WTC11 (cell line): Measurements from ENCODE around the gene PCBD2. TPM values are rescaled to one million over a fixed set of nuclear protein-coding genes. Genes with fewer than 3 reads are reported as not detected.
"Not testable (repeated sequence)": the region's sequence is repeated elsewhere in the genome, so short reads cannot be mapped to it uniquely, and the experiment has no call there.

Source experiments
- ATAC-seq: fragments of 200-7000 bp; cut with Tn5 transposase; 2 replicates; pipeline ENCODE4 v1.10.0; 2021; ENCODE audit warnings: mild to moderate bottlenecking, moderate library complexity
- CTCF ChIA-PET: fragments of 300-600 bp; sonication (Branson Sonifier 250); formaldehyde crosslinking; loops from one replicate; lab custom pipeline; 2021; ENCODE audit warnings: antibody characterized with exemption; lab: Charles Lee
- POLR2A ChIA-PET: fragments of 350-600 bp; sonication (Branson Sonifier 250); formaldehyde crosslinking; loops from one replicate; lab custom pipeline; 2021; ENCODE audit warnings: antibody characterized with exemption; lab: Charles Lee
- DNase-seq: peaks from one replicate; pipeline ENCODE4 v3.0.0; 2021; ENCODE audit warnings: low spot score
- H3K27ac Mint-ChIP-seq: 2 replicates; pipeline ENCODE4 v1.8.0; 2021; ENCODE audit warnings: mixed read lengths
- H3K27me3 Mint-ChIP-seq: 2 replicates; pipeline ENCODE4 v1.8.0; 2021; ENCODE audit warnings: low read depth, mild to moderate bottlenecking, moderate library complexity, mixed read lengths
- H3K36me3 Mint-ChIP-seq: 2 replicates; pipeline ENCODE4 v1.8.0; 2021; ENCODE audit warnings: mixed read lengths
- H3K4me1 Mint-ChIP-seq: 2 replicates; pipeline ENCODE4 v1.8.0; 2022; ENCODE audit warnings: mixed read lengths
- H3K4me3 Mint-ChIP-seq: 2 replicates; pipeline ENCODE4 v1.8.0; 2021; ENCODE audit warnings: mild to moderate bottlenecking, moderate library complexity, mixed read lengths
- H3K9me3 Mint-ChIP-seq: 2 replicates; pipeline ENCODE4 v1.8.0; 2021; ENCODE audit warnings: mixed read lengths
- ATF1 ChIP-seq: sonication (generic); formaldehyde crosslinking; IDR thresholded peaks from 2 replicates; pipeline ENCODE4 v1.8.1; 2023; ENCODE audit warnings: mild to moderate bottlenecking, moderate library complexity, missing genetic modification reagents
- EMX1 ChIP-seq: fragments of 250-450 bp; sonication (Bioruptor Pico); IDR thresholded peaks from 2 replicates; pipeline ENCODE4 v1.8.0; 2021; ENCODE audit warnings: mild to moderate bottlenecking
- ESRRA ChIP-seq: sonication (generic); formaldehyde crosslinking; IDR thresholded peaks from 2 replicates; pipeline ENCODE4 v1.8.1; 2022; ENCODE audit warnings: mild to moderate bottlenecking, missing genetic modification reagents, borderline replicate concordance
- FOXP1 ChIP-seq: sonication (generic); formaldehyde crosslinking; IDR thresholded peaks from 2 replicates; pipeline ENCODE4 v1.8.0; 2022; ENCODE audit warnings: missing genetic modification reagents, mild to moderate bottlenecking, moderate library complexity, borderline replicate concordance
- GTF2I ChIP-seq: fragments of 250-450 bp; sonication (Bioruptor Pico); conservative IDR thresholded peaks from 2 replicates; pipeline ENCODE4 v1.4.0; 2021; ENCODE audit warnings: mild to moderate bottlenecking
- MYBL2 ChIP-seq: sonication (generic); formaldehyde crosslinking; IDR thresholded peaks from 2 replicates; pipeline ENCODE4 v1.8.1; 2023; ENCODE audit warnings: mild to moderate bottlenecking, moderate library complexity, missing genetic modification reagents
- RELA ChIP-seq: sonication (generic); formaldehyde crosslinking; IDR thresholded peaks from 2 replicates; pipeline ENCODE4 v1.8.1; 2022; ENCODE audit warnings: missing genetic modification reagents, mild to moderate bottlenecking, borderline replicate concordance
- RORB ChIP-seq: fragments of 250-450 bp; sonication (Bioruptor Pico); IDR thresholded peaks from 2 replicates; pipeline ENCODE4 v1.9.0; 2021; ENCODE audit warnings: mild to moderate bottlenecking
- TP53 ChIP-seq: sonication (generic); formaldehyde crosslinking; IDR thresholded peaks from 2 replicates; pipeline ENCODE4 v1.8.1; 2023; ENCODE audit warnings: mild to moderate bottlenecking, missing genetic modification reagents
- ZNF121 ChIP-seq: sonication (generic); formaldehyde crosslinking; IDR thresholded peaks from 2 replicates; pipeline ENCODE4 v1.8.0; 2023; ENCODE audit warnings: missing genetic modification reagents
- ZNF263 ChIP-seq: sonication (generic); formaldehyde crosslinking; IDR thresholded peaks from 2 replicates; pipeline ENCODE4 v1.8.1; 2022; ENCODE audit warnings: low read depth, mild to moderate bottlenecking, moderate library complexity, missing genetic modification reagents
- ZNF317 ChIP-seq: sonication (generic); formaldehyde crosslinking; IDR thresholded peaks from 2 replicates; pipeline ENCODE4 v1.8.1; 2023; ENCODE audit warnings: low read depth, mild to moderate bottlenecking, moderate library complexity, missing genetic modification reagents, borderline replicate concordance
- total RNA-seq: library from RNA; stranded (reverse); gene quantifications from 3 replicates; pipeline ENCODE4 v1.2.3, GENCODE V29; 2021
- TF ChIP-seq, protein P1 (sequence below): sonication (generic); formaldehyde crosslinking; IDR thresholded peaks from 2 replicates; pipeline ENCODE4 v1.8.1; 2023; ENCODE audit warnings: mild to moderate bottlenecking, missing genetic modification reagents
- TF ChIP-seq, protein P2 (sequence below): sonication (generic); formaldehyde crosslinking; IDR thresholded peaks from 2 replicates; pipeline ENCODE4 v1.8.1; 2022; ENCODE audit warnings: missing genetic modification reagents, borderline replicate concordance

The PCBD2 gene
- total RNA-seq, 1 experiment from 2014 or later: 9.9 TPM

DNA sequence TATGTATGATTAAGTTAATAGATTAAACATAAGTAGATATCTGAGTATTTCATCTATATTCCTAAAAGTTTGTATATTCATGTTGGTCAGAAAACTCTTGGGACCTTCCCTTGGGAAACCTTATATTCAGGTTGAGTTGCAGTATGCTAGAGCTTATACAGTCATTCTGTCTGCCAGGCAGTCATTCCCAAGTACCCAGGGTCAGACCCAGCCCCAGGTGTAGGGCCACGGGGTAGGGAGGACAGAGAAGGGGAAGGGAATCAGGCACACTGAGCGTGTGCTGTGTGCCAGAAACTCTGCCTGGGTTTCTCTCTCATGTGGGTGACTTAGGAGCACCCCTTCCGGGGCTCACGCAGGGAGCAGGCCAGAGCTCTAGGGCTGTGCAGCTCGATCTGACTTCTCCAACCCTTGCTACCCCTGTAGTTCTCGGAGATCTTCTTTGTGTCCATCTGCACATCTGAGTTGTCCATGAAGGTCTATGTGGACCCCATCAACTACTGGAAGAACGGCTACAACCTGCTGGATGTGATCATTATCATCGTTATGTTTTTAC, 91.0 kb downstream of the PCBD2 start (continued):
- TF ChIP-seq, protein P1, sequence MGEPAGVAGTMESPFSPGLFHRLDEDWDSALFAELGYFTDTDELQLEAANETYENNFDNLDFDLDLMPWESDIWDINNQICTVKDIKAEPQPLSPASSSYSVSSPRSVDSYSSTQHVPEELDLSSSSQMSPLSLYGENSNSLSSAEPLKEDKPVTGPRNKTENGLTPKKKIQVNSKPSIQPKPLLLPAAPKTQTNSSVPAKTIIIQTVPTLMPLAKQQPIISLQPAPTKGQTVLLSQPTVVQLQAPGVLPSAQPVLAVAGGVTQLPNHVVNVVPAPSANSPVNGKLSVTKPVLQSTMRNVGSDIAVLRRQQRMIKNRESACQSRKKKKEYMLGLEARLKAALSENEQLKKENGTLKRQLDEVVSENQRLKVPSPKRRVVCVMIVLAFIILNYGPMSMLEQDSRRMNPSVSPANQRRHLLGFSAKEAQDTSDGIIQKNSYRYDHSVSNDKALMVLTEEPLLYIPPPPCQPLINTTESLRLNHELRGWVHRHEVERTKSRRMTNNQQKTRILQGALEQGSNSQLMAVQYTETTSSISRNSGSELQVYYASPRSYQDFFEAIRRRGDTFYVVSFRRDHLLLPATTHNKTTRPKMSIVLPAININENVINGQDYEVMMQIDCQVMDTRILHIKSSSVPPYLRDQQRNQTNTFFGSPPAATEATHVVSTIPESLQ (CRISPR knock-in tag): no peak
- TF ChIP-seq ESRRA: no peak
- no peak for TF ChIP-seq ZNF263 (CRISPR knock-in tag)
- TF ChIP-seq TP53 (CRISPR knock-in tag): no peak

DNA sequence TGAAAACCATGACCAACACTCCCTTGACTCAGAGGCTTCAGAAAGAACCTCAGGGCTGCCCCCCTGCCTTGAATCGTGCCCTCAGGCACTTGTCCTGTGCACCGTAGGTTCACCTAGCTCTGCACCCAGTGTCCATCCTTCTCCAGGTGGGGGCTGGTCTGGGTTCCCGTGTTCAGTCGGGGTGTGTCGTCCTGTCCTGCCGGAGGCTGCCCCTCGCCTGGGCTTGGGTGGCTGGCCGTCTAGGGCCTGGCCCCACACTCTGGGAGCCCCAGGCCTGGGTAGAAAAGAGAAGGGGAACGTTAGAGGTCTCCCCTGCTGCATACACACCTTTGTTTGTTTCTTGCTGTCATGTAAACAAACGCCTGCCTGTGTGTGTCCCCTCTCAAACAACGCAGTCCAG, 92.1 kb downstream of the PCBD2 start:
- ChIA-PET POLR2A (no interaction called here), CTCF (no interaction called here)
- H3K36me3 Mint-ChIP-seq: no peaks in the 10 kb centered on the region
- no peak overlapping the region for H3K27ac Mint-ChIP-seq
- H3K9me3 Mint-ChIP-seq: no peaks in the 10 kb centered on the region
- peaks cover 6% of the 10 kb centered on the region for H3K4me1 Mint-ChIP-seq
- TF ChIP-seq RORB (CRISPR knock-in tag) (no peak), GTF2I (no peak), FOXP1 (CRISPR knock-in tag) (no peak), ZNF121 (CRISPR knock-in tag) (no peak), RELA (CRISPR knock-in tag) (no peak), ZNF317 (CRISPR knock-in tag) (no peak)
- ATAC-seq (no peak), DNase-seq (no peak)
- H3K27me3 Mint-ChIP-seq: peaks cover 7% of the 10 kb centered on the region; the same call in 1 of the 2 replicates
- H3K4me3 Mint-ChIP-seq: no peak overlapping the region

DNA sequence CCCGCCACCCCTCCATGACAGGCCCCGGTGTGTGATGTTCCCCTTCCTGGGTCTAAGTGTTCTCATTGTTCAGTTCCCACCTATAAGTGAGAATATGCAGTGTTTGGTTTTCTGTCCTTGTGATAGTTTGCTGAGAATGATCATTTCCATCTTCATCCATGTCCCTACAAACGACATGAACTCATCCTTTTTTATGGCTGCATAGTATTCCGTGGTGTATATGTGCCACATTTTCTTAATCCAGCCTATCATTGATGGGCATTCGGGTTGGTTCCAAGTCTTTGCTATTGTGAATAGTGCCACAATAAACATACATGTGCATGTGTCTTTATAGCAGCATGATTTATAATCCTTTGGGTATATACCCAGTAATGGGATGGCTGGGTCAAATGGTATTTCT, 93.1 kb downstream of the PCBD2 start:
- DNase-seq, H3K4me1 Mint-ChIP-seq, H3K4me3 Mint-ChIP-seq, H3K36me3 Mint-ChIP-seq, H3K27ac Mint-ChIP-seq, H3K9me3 Mint-ChIP-seq, CTCF ChIA-PET, ATAC-seq, POLR2A ChIA-PET: not testable (repeated sequence)
- H3K27me3 Mint-ChIP-seq: peaks cover 13% of the 10 kb centered on the region; the same call in 1 of the 2 replicates

DNA sequence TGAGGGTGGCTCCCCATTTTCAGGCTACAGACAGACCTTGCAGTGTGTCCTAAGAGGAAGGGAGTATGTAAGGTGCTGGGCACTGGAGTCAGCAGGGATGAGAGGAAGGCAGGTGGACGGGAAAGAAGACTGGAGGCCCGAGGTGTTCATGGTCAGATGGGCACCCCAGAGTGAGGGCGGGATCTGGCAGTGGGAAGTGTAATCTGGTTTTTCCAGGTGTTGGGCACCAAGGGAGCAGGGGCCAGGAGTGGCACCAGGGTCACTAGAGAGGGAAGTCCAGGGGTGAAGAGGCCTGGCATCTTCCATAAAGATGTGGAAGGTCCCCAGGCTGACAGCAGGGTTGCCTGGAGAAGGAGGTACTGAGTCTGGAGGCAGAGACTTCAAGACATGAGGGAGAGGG, 99.4 kb downstream of the PCBD2 start:
- H3K4me1 Mint-ChIP-seq: no peaks in the 10 kb centered on the region
- TF ChIP-seq, protein P2, sequence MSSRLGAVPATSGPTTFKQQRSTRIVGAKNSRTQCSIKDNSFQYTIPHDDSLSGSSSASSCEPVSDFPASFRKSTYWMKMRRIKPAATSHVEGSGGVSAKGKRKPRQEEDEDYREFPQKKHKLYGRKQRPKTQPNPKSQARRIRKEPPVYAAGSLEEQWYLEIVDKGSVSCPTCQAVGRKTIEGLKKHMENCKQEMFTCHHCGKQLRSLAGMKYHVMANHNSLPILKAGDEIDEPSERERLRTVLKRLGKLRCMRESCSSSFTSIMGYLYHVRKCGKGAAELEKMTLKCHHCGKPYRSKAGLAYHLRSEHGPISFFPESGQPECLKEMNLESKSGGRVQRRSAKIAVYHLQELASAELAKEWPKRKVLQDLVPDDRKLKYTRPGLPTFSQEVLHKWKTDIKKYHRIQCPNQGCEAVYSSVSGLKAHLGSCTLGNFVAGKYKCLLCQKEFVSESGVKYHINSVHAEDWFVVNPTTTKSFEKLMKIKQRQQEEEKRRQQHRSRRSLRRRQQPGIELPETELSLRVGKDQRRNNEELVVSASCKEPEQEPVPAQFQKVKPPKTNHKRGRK: no peak
- TF ChIP-seq ATF1 (CRISPR knock-in tag): no peak
- no peak for TF ChIP-seq MYBL2 (CRISPR knock-in tag)
- no peak for TF ChIP-seq EMX1 (CRISPR knock-in tag)
- TF ChIP-seq RELA (CRISPR knock-in tag): no peak
- no peak overlapping the region for H3K27ac Mint-ChIP-seq
- no peak overlapping the region for H3K4me3 Mint-ChIP-seq
- no peaks in the 10 kb centered on the region for H3K36me3 Mint-ChIP-seq
- H3K27me3 Mint-ChIP-seq: peaks cover 13% of the 10 kb centered on the region; the same call in 1 of the 2 replicates
- POLR2A ChIA-PET: no interaction called here
- no peak for DNase-seq
- no peaks in the 10 kb centered on the region for H3K9me3 Mint-ChIP-seq
- ATAC-seq: no peak
- CTCF ChIA-PET: no interaction called here

DNA sequence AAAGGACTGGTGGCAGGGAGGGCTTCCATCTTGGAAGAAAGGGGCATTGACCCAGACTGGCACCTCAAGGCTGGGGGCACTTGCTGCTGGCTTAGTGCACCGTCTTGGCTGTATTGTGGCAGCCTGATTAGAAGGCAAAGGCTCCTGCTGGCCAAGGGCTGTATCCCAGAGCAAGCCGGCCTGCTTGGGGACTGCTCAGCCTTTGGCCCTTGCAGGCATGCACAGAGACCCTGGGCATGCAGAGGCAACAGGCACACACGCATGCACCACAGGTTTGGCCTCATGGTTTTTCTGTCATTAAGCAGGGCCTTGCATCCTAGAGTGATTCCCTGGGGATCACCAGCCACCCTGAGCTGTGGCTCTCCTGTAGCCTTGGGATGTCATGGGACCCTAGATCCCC, 100.1 kb downstream of the PCBD2 start:
- Mint-ChIP-seq H3K9me3 (no peaks in the 10 kb centered on the region), H3K4me3 (no peak overlapping the region), H3K27me3 (peaks cover 13% of the 10 kb centered on the region; the same call in 1 of the 2 replicates), H3K36me3 (no peaks in the 10 kb centered on the region), H3K27ac (no peak overlapping the region), H3K4me1 (no peaks in the 10 kb centered on the region)
- DNase-seq (no peak), ATAC-seq (no peak)
- ChIA-PET POLR2A (no interaction called here), CTCF (interaction anchor here (0.6 to 1.8 kb wide), 5 partner anchors 9 to 186 kb away, joined by 3 to 6 read pairs (median 4); partner anchors contain the start of gene PCBD2)
- TF ChIP-seq, protein P2: no peak
